Measurements from ENCODE around the gene APOBEC3F.

The APOBEC3F gene

GRCh38 chr22:39081598-39081997 lies 40.9 kb downstream of the APOBEC3F start:
- Histone ChIP-seq H3K9me3 (ENCODE audit: control insufficient read depth, low read length) (no peaks in the 10 kb centered on the region), H3K4me1 (ENCODE audit: control insufficient read depth, insufficient read depth, low read length) (no peaks in the 10 kb centered on the region), H3K27ac (ENCODE audit: insufficient read depth, low read depth, low read length, poor library complexity, severe bottlenecking) (no peak overlapping the region), H3K36me3 (ENCODE audit: control insufficient read depth, insufficient read depth, low read length) (no peaks in the 10 kb centered on the region), H3K4me3 (ENCODE audit: insufficient read depth, low read depth, low read length) (no peak overlapping the region), H3K27me3 (ENCODE audit: control insufficient read depth, insufficient read depth, low read length, poor library complexity, severe bottlenecking) (no peaks in the 10 kb centered on the region)
- WGBS, 2 experiments: 80 to 83% methylated on average over 8 of the region's 8 CpGs

GRCh38 chr22:39083212-39084165 lies 42.8 kb downstream of the APOBEC3F start:
- no peaks in the 10 kb centered on the region for H3K9me3 ChIP-seq (ENCODE audit: control insufficient read depth, low read length)
- H3K4me1 ChIP-seq (ENCODE audit: control insufficient read depth, insufficient read depth, low read length): peaks cover 13% of the 10 kb centered on the region
- no peak overlapping the region for H3K4me3 ChIP-seq (ENCODE audit: insufficient read depth, low read depth, low read length)
- H3K27ac ChIP-seq (ENCODE audit: insufficient read depth, low read depth, low read length, poor library complexity, severe bottlenecking): no peak overlapping the region
- H3K36me3 ChIP-seq (ENCODE audit: control insufficient read depth, insufficient read depth, low read length): no peaks in the 10 kb centered on the region
- no peaks in the 10 kb centered on the region for H3K27me3 ChIP-seq (ENCODE audit: control insufficient read depth, insufficient read depth, low read length, poor library complexity, severe bottlenecking)
- 86 to 89% methylated on average over 13 to 14 of the region's 14 CpGs for WGBS, 2 experiments

- Histone ChIP-seq H3K4me3 (ENCODE audit: insufficient read depth, low read depth, low read length) (no peak overlapping the region), H3K27me3 (ENCODE audit: control insufficient read depth, insufficient read depth, low read length, poor library complexity, severe bottlenecking) (no peaks in the 10 kb centered on the region), H3K36me3 (ENCODE audit: control insufficient read depth, insufficient read depth, low read length) (no peaks in the 10 kb centered on the region), H3K27ac (ENCODE audit: insufficient read depth, low read depth, low read length, poor library complexity, severe bottlenecking) (no peak overlapping the region), H3K4me1 (ENCODE audit: control insufficient read depth, insufficient read depth, low read length) (peaks cover 13% of the 10 kb centered on the region), H3K9me3 (ENCODE audit: control insufficient read depth, low read length) (no peaks in the 10 kb centered on the region)
- 91 to 93% methylated on average over 8 of the region's 8 CpGs for WGBS, 2 experiments
Measured at GRCh38 chr22:39084666-39085065, 44.0 kb downstream of the APOBEC3F start.

GRCh38 chr22:39087098-39087497 lies 46.4 kb downstream of the APOBEC3F start:
- H3K4me1 ChIP-seq (ENCODE audit: control insufficient read depth, insufficient read depth, low read length): peaks cover 13% of the 10 kb centered on the region
- 83 to 88% methylated on average over 6 of the region's 6 CpGs for WGBS, 2 experiments
- no peak overlapping the region for H3K4me3 ChIP-seq (ENCODE audit: insufficient read depth, low read depth, low read length)
- H3K36me3 ChIP-seq (ENCODE audit: control insufficient read depth, insufficient read depth, low read length): no peaks in the 10 kb centered on the region
- H3K27ac ChIP-seq (ENCODE audit: insufficient read depth, low read depth, low read length, poor library complexity, severe bottlenecking): no peak overlapping the region
- H3K27me3 ChIP-seq (ENCODE audit: control insufficient read depth, insufficient read depth, low read length, poor library complexity, severe bottlenecking): no peaks in the 10 kb centered on the region
- H3K9me3 ChIP-seq (ENCODE audit: control insufficient read depth, low read length): no peaks in the 10 kb centered on the region

GRCh38 chr22:39087881-39088684 lies 47.4 kb downstream of the APOBEC3F start:
- H3K9me3 ChIP-seq (ENCODE audit: control insufficient read depth, low read length): no peaks in the 10 kb centered on the region
- 60 to 61% methylated on average over 18 of the region's 18 CpGs for WGBS, 2 experiments
- H3K4me1 ChIP-seq (ENCODE audit: control insufficient read depth, insufficient read depth, low read length): peaks cover 13% of the 10 kb centered on the region
- H3K36me3 ChIP-seq (ENCODE audit: control insufficient read depth, insufficient read depth, low read length): no peaks in the 10 kb centered on the region
- no peak overlapping the region for H3K27ac ChIP-seq (ENCODE audit: insufficient read depth, low read depth, low read length, poor library complexity, severe bottlenecking)
- no peaks in the 10 kb centered on the region for H3K27me3 ChIP-seq (ENCODE audit: control insufficient read depth, insufficient read depth, low read length, poor library complexity, severe bottlenecking)
- H3K4me3 ChIP-seq (ENCODE audit: insufficient read depth, low read depth, low read length): no peak overlapping the region

GRCh38 chr22:39088685-39089032 lies 48.0 kb downstream of the APOBEC3F start:
- Histone ChIP-seq H3K36me3 (ENCODE audit: control insufficient read depth, insufficient read depth, low read length) (no peaks in the 10 kb centered on the region), H3K4me3 (ENCODE audit: insufficient read depth, low read depth, low read length) (no peak overlapping the region), H3K27me3 (ENCODE audit: control insufficient read depth, insufficient read depth, low read length, poor library complexity, severe bottlenecking) (no peaks in the 10 kb centered on the region), H3K27ac (ENCODE audit: insufficient read depth, low read depth, low read length, poor library complexity, severe bottlenecking) (no peak overlapping the region), H3K9me3 (ENCODE audit: control insufficient read depth, low read length) (no peaks in the 10 kb centered on the region), H3K4me1 (ENCODE audit: control insufficient read depth, insufficient read depth, low read length) (peaks cover 13% of the 10 kb centered on the region)
- WGBS, 2 experiments: 88 to 92% methylated on average over 5 of the region's 5 CpGs

GRCh38 chr22:39089928-39090327 lies 49.3 kb downstream of the APOBEC3F start:
- Histone ChIP-seq H3K9me3 (ENCODE audit: control insufficient read depth, low read length) (no peaks in the 10 kb centered on the region), H3K4me1 (ENCODE audit: control insufficient read depth, insufficient read depth, low read length) (peaks cover 13% of the 10 kb centered on the region), H3K27ac (ENCODE audit: insufficient read depth, low read depth, low read length, poor library complexity, severe bottlenecking) (no peak overlapping the region), H3K27me3 (ENCODE audit: control insufficient read depth, insufficient read depth, low read length, poor library complexity, severe bottlenecking) (no peaks in the 10 kb centered on the region), H3K4me3 (ENCODE audit: insufficient read depth, low read depth, low read length) (no peak overlapping the region), H3K36me3 (ENCODE audit: control insufficient read depth, insufficient read depth, low read length) (no peaks in the 10 kb centered on the region)
- WGBS, 2 experiments: 90 to 96% methylated on average over 6 of the region's 6 CpGs

GRCh38 chr22:39090426-39091064 lies 49.9 kb downstream of the APOBEC3F start:
- Histone ChIP-seq H3K27me3 (ENCODE audit: control insufficient read depth, insufficient read depth, low read length, poor library complexity, severe bottlenecking) (no peaks in the 10 kb centered on the region), H3K4me3 (ENCODE audit: insufficient read depth, low read depth, low read length) (no peak overlapping the region), H3K27ac (ENCODE audit: insufficient read depth, low read depth, low read length, poor library complexity, severe bottlenecking) (no peak overlapping the region), H3K9me3 (ENCODE audit: control insufficient read depth, low read length) (no peaks in the 10 kb centered on the region), H3K4me1 (ENCODE audit: control insufficient read depth, insufficient read depth, low read length) (peaks cover 13% of the 10 kb centered on the region), H3K36me3 (ENCODE audit: control insufficient read depth, insufficient read depth, low read length) (no peaks in the 10 kb centered on the region)
- 90 to 93% methylated on average over 15 of the region's 15 CpGs for WGBS, 2 experiments

GRCh38 chr22:39091126-39092081 lies 50.7 kb downstream of the APOBEC3F start:
- Histone ChIP-seq H3K4me1 (ENCODE audit: control insufficient read depth, insufficient read depth, low read length) (peaks cover 13% of the 10 kb centered on the region), H3K27ac (ENCODE audit: insufficient read depth, low read depth, low read length, poor library complexity, severe bottlenecking) (no peak overlapping the region), H3K9me3 (ENCODE audit: control insufficient read depth, low read length) (no peaks in the 10 kb centered on the region), H3K27me3 (ENCODE audit: control insufficient read depth, insufficient read depth, low read length, poor library complexity, severe bottlenecking) (no peaks in the 10 kb centered on the region), H3K4me3 (ENCODE audit: insufficient read depth, low read depth, low read length) (no peak overlapping the region), H3K36me3 (ENCODE audit: control insufficient read depth, insufficient read depth, low read length) (no peaks in the 10 kb centered on the region)
- 90 to 92% methylated on average over 23 of the region's 23 CpGs for WGBS, 2 experiments
